Activated CD4-positive, alpha-beta T cell treated with anti-CD3 and anti-CD28 coated beads for 36 hours (primary cell): Measurements from ENCODE around the gene DUSP3. TPM values are rescaled to one million over a fixed set of nuclear protein-coding genes. Genes with fewer than 3 reads are reported as not detected.

ENCODE experiments used
- ATAC-seq: fragments of 200-7000 bp; cut with Tn5 transposase; one replicate; pipeline ENCODE4 v1.10.0; 2021; ENCODE audit warnings: mild to moderate bottlenecking, moderate library complexity
- CTCF ChIA-PET: fragments of 350-600 bp; sonication (Branson Sonifier 250); formaldehyde crosslinking; loops from one replicate; lab custom pipeline; 2021; ENCODE audit warnings: antibody characterized with exemption; lab: Charles Lee
- POLR2A ChIA-PET: fragments of 350-600 bp; sonication (Branson Sonifier 250); formaldehyde crosslinking; loops from one replicate; lab custom pipeline; 2021; ENCODE audit warnings: antibody characterized with exemption, inconsistent platforms; lab: Charles Lee
- DNase-seq: peaks from one replicate; pipeline ENCODE4 v3.0.0-alpha.2; 2020
- H3K27ac Mint-ChIP-seq: one replicate; pipeline ENCODE4 v1.8.0; 2021; ENCODE audit warnings: mixed read lengths
- H3K27me3 Mint-ChIP-seq: one replicate; pipeline ENCODE4 v1.8.0; 2021; ENCODE audit warnings: mixed read lengths
- H3K36me3 Mint-ChIP-seq: one replicate; pipeline ENCODE4 v1.8.0; 2021; ENCODE audit warnings: low read depth, mixed read lengths
- H3K4me1 Mint-ChIP-seq: one replicate; pipeline ENCODE4 v1.8.0; 2021; ENCODE audit warnings: mixed read lengths
- H3K4me3 Mint-ChIP-seq: one replicate; pipeline ENCODE4 v1.8.0; 2021; ENCODE audit warnings: mild to moderate bottlenecking, moderate library complexity, mixed read lengths
- H3K9me3 Mint-ChIP-seq: one replicate; pipeline ENCODE4 v1.8.0; 2021; ENCODE audit warnings: low read depth, mixed read lengths
- intact Hi-C, 2 experiments: fragments of 100-400 bp; cut with DNase I in 1 of 2; cut with micrococcal nuclease in 1 of 2; formaldehyde crosslinking; loops; one replicate each; pipeline versions ENCODE4 v1.14.2 to v1.15.1; 2022 to 2024; cut with DNase I, micrococcal nuclease
- total RNA-seq, 2 experiments: library from RNA; stranded (reverse); gene quantifications; one replicate each; pipeline ENCODE4 v1.2.3, GENCODE V29; 2021

Gene DUSP3
- total RNA-seq, 2 experiments from 2014 or later, result 23.4 to 24.8 TPM

- Mint-ChIP-seq H3K4me3 (no peak overlapping the region), H3K27me3 (peaks cover 36% of the 10 kb centered on the region), H3K27ac (no peak overlapping the region), H3K36me3 (no peaks in the 10 kb centered on the region), H3K4me1 (no peaks in the 10 kb centered on the region), H3K9me3 (no peaks in the 10 kb centered on the region)
- ChIA-PET POLR2A (no interaction called here), CTCF (interaction anchor here (1.1 to 19.2 kb wide), 2 partner anchors 11 to 58 kb away, joined by 4 to 473 read pairs; no protein-coding TSS in a partner anchor)
- ATAC-seq, result no peak
- intact Hi-C loops, result no loop called here
- DNase-seq, result no peak
These were observed 23.8 kb downstream of the DUSP3 start for GRCh38 chr17:43754947-43755346.

- no peak overlapping the region for H3K27ac Mint-ChIP-seq
- ChIA-PET POLR2A (no interaction called here), CTCF (interaction anchor here (0.6 to 19.2 kb wide), 4 partner anchors 12 to 92 kb away, joined by 3 to 473 read pairs (median 3); no protein-coding TSS in a partner anchor)
- intact Hi-C loops, result no loop called here
- no peak overlapping the region for H3K4me3 Mint-ChIP-seq
- DNase-seq (no peak), ATAC-seq (no peak)
- H3K36me3 Mint-ChIP-seq, result no peaks in the 10 kb centered on the region
- peaks cover 35% of the 10 kb centered on the region for H3K27me3 Mint-ChIP-seq
- H3K4me1 Mint-ChIP-seq, result no peaks in the 10 kb centered on the region
- H3K9me3 Mint-ChIP-seq, result no peaks in the 10 kb centered on the region
These were observed 25.2 kb downstream of the DUSP3 start for GRCh38 chr17:43753493-43754129.

- intact Hi-C loops, result no loop called here
- peaks cover 35% of the 10 kb centered on the region for H3K27me3 Mint-ChIP-seq
- ATAC-seq, result no peak
- no peak overlapping the region for H3K4me3 Mint-ChIP-seq
- no peaks in the 10 kb centered on the region for H3K4me1 Mint-ChIP-seq
- no peak overlapping the region for H3K27ac Mint-ChIP-seq
- no peaks in the 10 kb centered on the region for H3K9me3 Mint-ChIP-seq
- POLR2A ChIA-PET, result no interaction called here
- H3K36me3 Mint-ChIP-seq, result no peaks in the 10 kb centered on the region
- CTCF ChIA-PET, result interaction anchor here (1.0 to 2.9 kb wide), 6 partner anchors 11 to 59 kb away, joined by 3 to 14 read pairs (median 6); no protein-coding TSS in a partner anchor
- no peak for DNase-seq
These were observed 28.6 kb downstream of the DUSP3 start for GRCh38 chr17:43750153-43750552.

- no peak overlapping the region for H3K27ac Mint-ChIP-seq
- H3K36me3 Mint-ChIP-seq, result no peaks in the 10 kb centered on the region
- no peaks in the 10 kb centered on the region for H3K9me3 Mint-ChIP-seq
- intact Hi-C loops, result no loop called here
- ChIA-PET POLR2A (no interaction called here), CTCF (interaction anchor here (0.9 to 2.8 kb wide), 3 partner anchors 10 to 21 kb away, joined by 3 to 13 read pairs (median 4); no protein-coding TSS in a partner anchor)
- H3K4me1 Mint-ChIP-seq, result no peaks in the 10 kb centered on the region
- DNase-seq (no peak), ATAC-seq (no peak)
- peaks cover 37% of the 10 kb centered on the region for H3K27me3 Mint-ChIP-seq
- H3K4me3 Mint-ChIP-seq, result no peak overlapping the region
These were observed 33.2 kb downstream of the DUSP3 start for GRCh38 chr17:43745541-43745940.

- Mint-ChIP-seq H3K9me3 (no peaks in the 10 kb centered on the region), H3K4me3 (no peak overlapping the region), H3K27ac (no peak overlapping the region), H3K4me1 (no peaks in the 10 kb centered on the region), H3K27me3 (peaks cover 29% of the 10 kb centered on the region), H3K36me3 (no peaks in the 10 kb centered on the region)
- ChIA-PET CTCF (interaction anchor here (1.3 kb wide), 1 partner anchor 28 kb away, joined by 3 read pairs; no protein-coding TSS in a partner anchor), POLR2A (interaction anchor here (0.5 kb wide), 1 partner anchor 113 kb away, joined by 3 read pairs; no protein-coding TSS in a partner anchor)
- intact Hi-C loops, result no loop called here
- DNase-seq (no peak), ATAC-seq (no peak)
These were observed 37.1 kb downstream of the DUSP3 start for GRCh38 chr17:43741636-43742035.

- Mint-ChIP-seq H3K27me3 (peaks cover 24% of the 10 kb centered on the region), H3K27ac (no peak overlapping the region)
- POLR2A ChIA-PET, result no interaction called here
These were observed 38.2 kb downstream of the DUSP3 start for GRCh38 chr17:43740541-43740940.

GRCh38 chr17:43737722-43738121 lies 41.1 kb downstream of the DUSP3 start:
- H3K27me3 Mint-ChIP-seq, result peaks cover 17% of the 10 kb centered on the region
- no peaks in the 10 kb centered on the region for H3K36me3 Mint-ChIP-seq
- H3K4me3 Mint-ChIP-seq, result no peak overlapping the region
- intact Hi-C loops, result no loop called here
- DNase-seq (no peak), ATAC-seq (no peak)
- H3K27ac Mint-ChIP-seq, result no peak overlapping the region
- ChIA-PET CTCF (interaction anchor here (0.7 to 1.9 kb wide), 5 partner anchors 12 to 58 kb away, joined by 3 to 10 read pairs (median 3); no protein-coding TSS in a partner anchor), POLR2A (no interaction called here)
- peaks cover 1% of the 10 kb centered on the region for H3K9me3 Mint-ChIP-seq
- no peaks in the 10 kb centered on the region for H3K4me1 Mint-ChIP-seq

More at GRCh38 chr17:43740541-43740940, 38.2 kb downstream of the DUSP3 start:
- DNase-seq (no peak), ATAC-seq (no peak)
- intact Hi-C loops, result no loop called here
- Mint-ChIP-seq H3K4me3 (no peak overlapping the region), H3K4me1 (no peaks in the 10 kb centered on the region), H3K36me3 (no peaks in the 10 kb centered on the region), H3K9me3 (no peaks in the 10 kb centered on the region)
- CTCF ChIA-PET, result interaction anchor here (0.6 to 1.4 kb wide), 5 partner anchors 8 to 312 kb away, joined by 3 to 6 read pairs (median 3); no protein-coding TSS in a partner anchor

GRCh38 chr17:43736389-43736788 lies 42.4 kb downstream of the DUSP3 start:
- intact Hi-C loops, result no loop called here
- no peak overlapping the region for H3K27ac Mint-ChIP-seq
- H3K4me3 Mint-ChIP-seq, result no peak overlapping the region
- no peaks in the 10 kb centered on the region for H3K36me3 Mint-ChIP-seq
- ATAC-seq (no peak), DNase-seq (no peak)
- peaks cover 16% of the 10 kb centered on the region for H3K27me3 Mint-ChIP-seq
- H3K4me1 Mint-ChIP-seq, result no peaks in the 10 kb centered on the region
- POLR2A ChIA-PET, result no interaction called here
- CTCF ChIA-PET, result interaction anchor here (1.0 to 1.5 kb wide), 3 partner anchors 9 to 43 kb away, joined by 3 to 4 read pairs (median 4); no protein-coding TSS in a partner anchor
- H3K9me3 Mint-ChIP-seq, result peaks cover 1% of the 10 kb centered on the region

GRCh38 chr17:43734376-43734775 lies 44.4 kb downstream of the DUSP3 start:
- H3K9me3 Mint-ChIP-seq, result peaks cover 1% of the 10 kb centered on the region
- ATAC-seq, result no peak
- no peak overlapping the region for H3K4me3 Mint-ChIP-seq
- CTCF ChIA-PET, result interaction anchor here (0.5 to 1.8 kb wide), 3 partner anchors 26 to 168 kb away, joined by 3 to 9 read pairs (median 3); no protein-coding TSS in a partner anchor
- H3K27me3 Mint-ChIP-seq, result peaks cover 9% of the 10 kb centered on the region
- H3K4me1 Mint-ChIP-seq, result no peaks in the 10 kb centered on the region
- no peaks in the 10 kb centered on the region for H3K36me3 Mint-ChIP-seq
- intact Hi-C loops, result no loop called here
- DNase-seq, result no peak
- POLR2A ChIA-PET, result no interaction called here
- H3K27ac Mint-ChIP-seq, result no peak overlapping the region

GRCh38 chr17:43733956-43734355 lies 44.8 kb downstream of the DUSP3 start:
- ChIA-PET CTCF (interaction anchor here (0.5 to 1.8 kb wide), 4 partner anchors 26 to 346 kb away, joined by 3 to 9 read pairs (median 3); no protein-coding TSS in a partner anchor), POLR2A (no interaction called here)
- Mint-ChIP-seq H3K4me3 (no peak overlapping the region), H3K36me3 (no peaks in the 10 kb centered on the region), H3K27me3 (peaks cover 9% of the 10 kb centered on the region), H3K9me3 (peaks cover 1% of the 10 kb centered on the region), H3K4me1 (no peaks in the 10 kb centered on the region), H3K27ac (no peak overlapping the region)
- no peak for ATAC-seq
- intact Hi-C loops, result no loop called here
- no peak for DNase-seq

- Mint-ChIP-seq H3K9me3 (peaks cover 1% of the 10 kb centered on the region), H3K4me3 (no peak overlapping the region), H3K4me1 (no peaks in the 10 kb centered on the region), H3K27me3 (peaks cover 9% of the 10 kb centered on the region), H3K36me3 (no peaks in the 10 kb centered on the region), H3K27ac (no peak overlapping the region)
- CTCF ChIA-PET, result interaction anchor here (0.8 to 1.8 kb wide), 2 partner anchors 8 to 27 kb away, joined by 3 to 9 read pairs; no protein-coding TSS in a partner anchor
- POLR2A ChIA-PET, result no interaction called here
- no peak for DNase-seq
- ATAC-seq, result no peak
- intact Hi-C loops, result no loop called here
These were observed 45.8 kb downstream of the DUSP3 start for GRCh38 chr17:43732958-43733357.
